CD4-positive, alpha-beta T cell treated with Interleukin-4 for 1 hour (primary cell): ENCODE results near the gene AP2A2.

Experiments used
- DNase-seq, 2 donors: peaks; one replicate each; pipeline ENCODE4 v3.0.0-alpha.2; 2020 to 2022

Gene AP2A2

DNA sequence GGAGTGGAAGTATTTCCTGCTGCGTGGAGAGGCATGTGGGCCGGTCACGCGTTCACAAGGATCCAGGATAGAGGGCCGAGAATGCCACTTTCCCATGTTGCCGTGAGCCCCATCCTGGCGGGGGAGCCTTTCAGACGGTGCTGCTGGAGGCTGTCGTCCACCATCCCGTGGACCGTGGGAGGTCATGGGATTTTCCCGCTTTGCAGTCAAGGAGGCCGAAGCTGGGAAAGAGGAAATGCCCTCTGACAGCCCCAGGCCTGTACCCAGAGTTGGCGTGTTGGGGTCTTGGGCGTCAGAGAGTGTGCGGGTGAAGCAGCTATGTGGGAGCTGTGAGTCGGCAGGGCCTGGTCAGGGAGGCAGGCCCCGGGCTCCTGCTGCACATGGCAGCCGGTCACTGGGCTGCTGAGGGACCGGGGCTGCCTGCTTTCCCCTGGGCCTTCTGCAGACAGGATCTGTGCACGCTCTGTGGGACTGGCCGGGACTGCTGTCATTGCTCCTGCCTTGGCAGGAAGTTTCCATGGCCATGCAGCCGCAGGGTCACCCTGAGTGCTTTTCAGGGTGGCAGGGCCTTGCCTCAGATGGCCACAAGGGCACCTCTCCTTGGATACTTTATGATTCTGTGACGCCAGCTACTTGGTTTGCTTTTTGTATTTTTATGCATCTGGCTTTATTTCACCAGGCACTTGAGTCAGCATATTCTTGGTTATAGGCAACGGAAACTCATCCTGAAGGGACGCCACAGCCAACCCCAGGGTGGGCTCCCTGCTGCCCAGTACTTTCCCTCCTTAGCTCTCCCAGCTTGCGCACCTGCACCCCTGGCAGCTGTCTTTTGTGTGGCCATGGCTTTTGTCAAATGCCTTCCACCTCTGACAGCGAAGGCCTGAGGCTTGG is 52.4 kb downstream of the AP2A2 start:
- DNase-seq, result no peak

DNA sequence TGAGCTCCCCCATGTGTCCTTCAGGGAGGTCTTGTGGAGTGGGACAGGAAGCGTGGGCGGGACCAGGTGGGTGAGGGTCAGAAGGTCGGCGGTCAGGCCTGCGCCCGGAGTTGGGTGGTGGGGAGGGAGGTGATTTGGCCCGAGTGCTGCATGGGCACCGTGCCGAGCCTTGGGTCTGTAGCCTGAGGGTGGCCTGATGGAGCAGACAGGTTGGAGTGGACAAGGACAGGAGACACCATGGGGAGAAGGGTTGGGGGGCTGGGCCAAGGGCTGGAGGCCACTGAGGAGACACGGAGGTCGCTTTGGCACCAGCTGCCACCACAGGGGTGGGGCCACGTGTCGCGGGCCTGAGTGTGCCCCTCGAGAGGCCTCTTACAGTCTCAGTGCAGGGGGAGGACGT is 53.1 kb downstream of the AP2A2 start:
- no peak for DNase-seq

DNA sequence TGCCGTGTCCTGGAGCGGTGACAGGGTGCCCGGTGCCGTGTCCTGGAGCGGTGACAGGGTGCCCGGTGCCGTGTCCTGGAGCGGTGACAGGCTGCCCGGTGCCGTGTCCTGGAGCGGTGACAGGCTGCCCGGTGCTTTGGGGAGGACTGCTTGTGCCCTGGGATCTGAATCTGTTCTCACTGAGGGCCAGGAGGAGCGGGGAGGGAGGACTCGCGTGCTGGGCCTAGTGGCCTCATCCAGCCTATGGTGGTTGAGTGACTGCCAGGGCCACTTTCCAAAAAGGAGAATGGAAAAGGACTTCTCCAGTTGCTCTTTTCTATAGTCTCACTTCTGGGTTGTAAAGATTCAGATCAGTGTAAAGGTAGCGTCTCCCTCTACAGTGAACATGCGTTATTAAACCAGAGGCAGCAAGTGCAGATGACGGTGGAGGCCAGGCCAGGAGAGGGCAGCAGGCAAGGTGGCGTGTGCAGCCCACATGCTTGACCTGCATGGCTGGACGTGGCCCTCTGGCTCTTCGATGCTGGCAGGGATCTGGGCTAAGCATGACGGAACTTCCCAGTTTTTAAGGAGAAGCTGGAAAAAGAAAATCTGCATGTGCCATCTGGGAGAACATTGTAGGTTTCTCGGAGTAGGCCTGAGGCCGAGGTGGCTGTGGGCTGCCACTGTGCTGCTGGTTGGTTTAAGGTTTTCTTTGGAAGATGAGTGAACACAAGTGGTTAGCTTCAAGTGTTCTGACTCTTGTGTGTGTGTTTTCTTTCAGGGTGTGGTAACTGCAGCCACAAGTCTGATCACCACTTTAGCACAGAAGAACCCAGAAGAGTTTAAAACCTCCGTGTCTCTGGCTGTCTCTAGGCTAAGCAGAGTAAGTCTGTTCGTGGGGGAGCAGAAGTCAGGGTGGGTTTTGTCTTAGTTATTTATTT is 55.0 kb downstream of the AP2A2 start:
- DNase-seq, result no peak

DNA sequence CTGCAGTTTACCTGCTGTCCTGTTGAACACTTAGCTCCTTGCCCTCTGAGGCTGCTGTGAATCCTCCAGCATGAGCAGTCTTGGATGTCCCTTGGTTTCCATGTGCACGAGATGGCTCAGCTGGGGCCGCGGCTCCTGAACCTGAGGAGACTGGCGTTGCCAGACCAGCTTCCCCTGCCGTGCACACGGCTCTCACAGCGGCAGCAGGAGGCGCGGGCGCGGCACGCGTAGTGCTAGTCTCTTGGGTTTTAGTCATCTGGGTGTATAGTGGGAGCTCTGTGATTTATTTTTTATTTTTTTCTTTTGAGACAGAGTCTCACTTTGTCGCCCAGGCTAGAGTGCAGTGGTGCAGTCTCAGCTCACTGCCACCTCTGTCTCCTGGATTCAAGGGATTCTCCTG is 56.1 kb downstream of the AP2A2 start:
- DNase-seq, result no peak

DNA sequence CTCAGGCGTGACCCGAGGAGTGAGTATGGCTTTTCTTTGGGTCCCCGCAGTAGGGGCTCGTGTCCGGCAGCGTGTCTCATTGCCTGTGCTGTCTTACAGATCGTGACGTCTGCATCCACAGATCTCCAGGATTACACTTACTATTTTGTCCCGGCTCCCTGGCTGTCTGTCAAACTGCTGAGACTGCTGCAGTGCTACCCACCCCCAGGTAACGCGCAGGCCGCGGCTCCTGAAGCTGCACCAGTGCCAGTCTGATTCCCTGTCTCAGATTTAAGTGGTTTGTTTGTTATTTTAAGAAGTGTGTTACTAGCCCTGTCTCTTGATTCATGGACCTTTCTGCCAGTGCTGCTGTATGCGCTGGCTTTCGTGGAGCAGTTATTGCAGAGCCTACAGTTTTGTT is 58.9 kb downstream of the AP2A2 start:
- DNase-seq, result no peak

DNA sequence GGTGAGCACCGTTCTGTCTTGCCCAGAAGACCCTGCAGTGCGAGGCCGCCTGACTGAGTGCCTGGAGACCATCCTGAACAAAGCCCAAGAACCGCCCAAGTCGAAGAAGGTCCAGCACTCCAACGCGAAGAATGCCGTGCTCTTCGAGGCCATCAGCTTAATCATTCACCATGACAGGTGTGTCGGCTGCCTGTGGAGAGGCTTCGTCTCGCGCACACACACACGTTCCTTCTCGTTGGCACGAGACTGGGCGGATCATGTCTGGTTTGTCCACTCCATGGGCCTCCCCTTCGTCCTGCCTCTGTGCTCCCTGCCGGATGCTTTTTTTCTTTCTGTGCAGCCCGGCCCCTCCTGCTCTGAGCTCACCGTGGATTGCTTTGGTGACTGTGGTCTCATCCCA is 59.7 kb downstream of the AP2A2 start:
- DNase-seq, result no peak

DNA sequence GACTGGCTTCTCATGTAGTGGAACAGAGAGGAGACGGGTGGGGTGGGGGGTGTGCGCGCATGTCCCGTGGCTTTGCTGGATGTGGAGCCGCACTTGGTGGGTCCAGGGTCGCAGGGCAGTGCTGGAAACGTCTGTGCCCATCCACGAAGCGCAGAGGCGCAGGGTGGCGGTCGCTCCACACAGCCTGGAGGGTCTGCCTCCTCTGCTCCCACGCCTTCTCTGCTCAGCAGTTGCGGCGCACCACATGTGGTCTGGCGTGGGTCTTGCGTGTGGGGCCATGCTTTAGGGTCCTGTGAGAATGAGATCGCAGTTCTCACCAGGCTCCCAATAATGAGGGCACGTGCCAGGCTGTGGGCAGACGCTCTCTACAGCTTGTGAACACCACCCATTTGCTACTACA is 60.2 kb downstream of the AP2A2 start:
- no peak for DNase-seq

DNA sequence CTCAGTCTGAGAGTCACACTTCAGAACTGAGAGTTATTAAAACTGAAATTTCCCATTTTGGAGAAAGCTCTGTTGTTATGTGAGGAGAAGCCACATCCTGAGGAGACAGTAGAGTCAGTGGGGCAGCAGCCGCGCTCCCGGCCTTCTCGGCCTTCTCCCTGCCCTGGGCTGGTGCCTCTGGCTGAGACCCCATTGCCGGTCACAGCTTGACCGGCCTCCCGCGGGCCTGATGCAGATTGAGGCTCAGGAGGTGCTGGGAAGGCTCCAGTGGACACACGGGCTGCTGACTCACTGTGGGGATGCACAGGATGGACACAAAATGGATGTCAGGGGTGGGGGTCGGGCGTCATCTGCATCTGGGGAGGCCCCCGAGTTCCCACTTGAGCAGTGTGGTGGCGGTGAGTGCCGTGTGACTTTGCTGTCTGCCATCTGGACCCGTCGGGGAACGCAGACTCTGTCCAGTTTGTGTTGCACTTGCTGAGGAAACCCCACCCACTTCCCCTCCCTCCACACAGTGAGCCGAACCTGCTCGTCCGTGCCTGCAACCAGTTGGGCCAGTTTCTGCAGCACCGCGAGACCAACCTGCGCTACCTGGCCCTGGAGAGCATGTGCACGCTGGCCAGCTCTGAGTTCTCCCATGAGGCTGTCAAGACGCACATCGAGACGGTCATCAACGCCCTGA is 60.7 kb downstream of the AP2A2 start:
- no peak for DNase-seq

DNA sequence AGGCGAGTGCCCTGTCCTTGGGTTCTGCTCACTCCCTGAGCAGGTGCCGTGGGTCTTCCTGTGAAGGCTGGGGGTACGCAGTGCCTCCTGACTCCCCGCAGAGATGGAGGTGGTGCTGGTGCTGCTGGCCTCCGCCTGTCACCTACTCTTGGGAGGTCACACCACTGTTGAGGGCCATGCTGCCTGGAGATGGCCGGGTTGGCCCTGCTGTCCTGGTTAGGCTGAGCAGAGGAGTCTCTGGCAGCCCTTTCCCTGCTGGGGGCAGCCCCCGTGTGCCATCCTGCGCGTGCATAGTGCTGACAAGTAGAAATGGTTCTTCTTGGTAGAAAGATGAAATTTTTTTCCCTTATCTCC is 61.3 kb downstream of the AP2A2 start:
- DNase-seq, result no peak

DNA sequence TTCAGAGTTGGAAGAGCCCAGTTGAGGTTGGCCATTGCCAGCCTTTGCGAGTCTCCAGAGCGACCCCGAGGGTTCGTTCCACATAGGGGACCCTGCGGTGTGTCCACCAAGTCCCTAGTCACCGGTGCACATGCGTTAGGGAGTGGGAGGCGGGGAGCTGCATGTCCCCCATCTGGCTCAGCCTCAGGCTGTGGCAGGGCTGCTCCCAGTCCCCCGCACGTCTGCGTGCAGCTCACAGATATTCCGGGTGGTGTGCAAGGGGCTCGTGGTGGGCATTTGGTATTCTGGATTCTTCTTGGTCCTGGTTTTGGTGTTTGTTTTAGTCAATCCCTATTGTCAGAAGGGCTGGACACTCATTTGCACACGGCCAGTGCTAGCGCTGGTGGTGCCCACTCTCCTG is 62.0 kb downstream of the AP2A2 start:
- no peak for DNase-seq

DNA sequence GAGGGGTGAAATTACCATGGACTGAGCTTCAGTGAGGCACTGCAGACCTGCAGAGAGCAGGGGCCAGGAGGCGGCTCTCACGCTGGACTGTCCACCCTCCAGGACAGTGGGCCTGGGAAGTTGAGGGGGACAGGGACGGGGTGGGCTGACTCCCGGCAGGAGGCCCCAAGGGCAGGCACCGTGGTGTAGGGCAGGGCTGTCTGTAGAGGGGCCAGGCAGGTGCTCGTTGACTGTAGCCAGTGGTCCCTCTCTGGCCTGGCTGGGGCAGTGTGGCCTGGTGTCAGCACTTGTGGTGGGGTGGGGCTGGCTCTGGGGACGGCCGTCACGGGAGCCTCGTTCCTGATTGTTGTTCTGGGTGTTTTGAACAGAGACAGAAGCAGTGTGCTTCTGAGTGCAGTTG is 64.4 kb downstream of the AP2A2 start:
- no peak for DNase-seq

DNA sequence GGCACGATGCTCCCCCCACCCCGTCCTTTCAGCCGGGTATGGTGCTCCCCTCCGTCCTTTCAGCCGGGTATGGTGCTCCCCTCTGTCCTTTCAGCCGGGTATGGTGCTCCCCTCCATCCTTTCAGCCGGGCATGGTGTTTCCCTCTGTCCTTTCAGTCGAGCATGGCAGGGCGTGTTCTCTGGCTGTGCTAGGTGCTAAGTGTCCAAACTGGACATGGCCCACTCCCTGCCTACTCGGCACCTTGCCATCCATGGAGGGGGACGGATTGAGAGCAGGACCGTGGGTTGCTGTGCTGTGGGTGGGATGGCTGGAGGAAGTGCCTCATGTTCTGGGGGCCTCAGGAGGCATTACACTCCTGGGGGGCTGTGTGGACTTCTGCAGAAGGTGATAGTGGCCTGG is 65.4 kb downstream of the AP2A2 start:
- no peak for DNase-seq

DNA sequence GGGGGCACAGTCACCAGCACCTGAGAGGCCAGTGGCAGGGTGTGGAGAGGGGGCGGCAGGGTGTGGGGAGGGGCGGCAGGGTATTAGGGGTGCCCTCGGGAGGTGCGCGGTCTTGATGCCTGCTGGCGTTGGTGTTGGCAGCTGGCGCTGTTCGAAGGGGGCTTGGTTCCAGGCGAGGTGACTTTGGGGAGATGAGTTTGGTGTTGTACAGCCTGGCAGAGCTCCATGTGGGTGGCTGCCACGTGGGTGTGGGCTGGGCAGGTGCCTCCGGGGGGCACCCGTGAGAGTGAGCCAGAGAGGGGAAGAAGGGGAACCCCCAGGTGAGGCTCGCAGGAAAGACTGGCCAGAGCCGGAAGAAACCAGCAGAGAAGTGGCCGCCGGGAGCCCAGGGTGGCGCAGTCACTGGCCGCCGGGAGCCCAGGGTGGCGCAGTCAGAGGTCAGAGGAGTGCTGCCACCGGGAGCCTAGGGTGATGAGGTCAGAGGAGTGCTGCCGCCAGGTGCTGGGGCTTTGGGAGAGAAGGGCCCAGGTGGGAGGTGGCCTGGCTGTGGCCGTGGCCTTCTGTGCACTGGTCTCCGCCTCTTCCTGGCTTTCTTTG is 66.1 kb downstream of the AP2A2 start:
- no peak for DNase-seq

DNA sequence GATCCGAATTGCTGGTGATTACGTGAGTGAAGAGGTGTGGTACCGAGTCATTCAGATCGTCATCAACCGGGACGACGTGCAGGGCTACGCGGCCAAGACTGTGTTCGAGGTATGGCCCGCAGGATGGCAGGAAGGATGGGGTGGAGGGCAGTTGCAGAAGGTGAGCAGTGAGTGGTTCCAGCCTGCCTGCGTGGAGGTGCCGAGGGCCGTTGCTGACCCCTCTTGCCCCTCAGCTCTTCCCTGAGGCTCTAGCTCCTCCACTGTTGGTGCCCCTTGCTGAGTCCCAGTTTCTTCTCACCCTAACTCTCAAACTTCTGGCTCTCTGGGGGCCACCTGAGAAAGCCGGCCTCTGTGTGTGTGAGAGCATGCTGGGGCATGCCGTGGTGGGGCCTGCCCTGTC is 66.9 kb downstream of the AP2A2 start:
- no peak for DNase-seq

DNA sequence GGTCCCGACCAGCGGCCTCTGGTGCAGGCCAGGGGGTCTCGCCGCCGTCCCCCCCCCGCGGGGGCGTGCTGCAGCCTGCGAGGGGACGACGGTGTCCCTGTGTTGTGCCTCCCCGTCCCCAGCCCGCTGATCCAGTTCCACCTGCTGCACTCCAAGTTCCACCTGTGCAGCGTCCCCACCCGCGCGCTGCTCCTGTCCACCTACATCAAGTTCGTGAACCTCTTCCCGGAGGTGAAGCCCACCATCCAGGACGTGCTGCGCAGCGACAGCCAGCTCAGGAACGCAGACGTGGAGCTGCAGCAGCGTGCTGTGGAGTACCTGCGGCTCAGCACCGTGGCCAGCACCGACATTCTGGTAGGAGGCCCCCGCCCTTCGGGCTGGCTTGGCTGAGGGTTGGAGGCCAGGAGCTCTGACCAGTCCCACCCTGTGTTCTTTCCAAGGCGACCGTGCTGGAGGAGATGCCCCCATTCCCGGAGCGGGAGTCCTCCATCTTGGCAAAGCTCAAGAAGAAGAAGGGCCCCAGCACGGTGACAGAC is 68.0 kb downstream of the AP2A2 start:
- no peak for DNase-seq

DNA sequence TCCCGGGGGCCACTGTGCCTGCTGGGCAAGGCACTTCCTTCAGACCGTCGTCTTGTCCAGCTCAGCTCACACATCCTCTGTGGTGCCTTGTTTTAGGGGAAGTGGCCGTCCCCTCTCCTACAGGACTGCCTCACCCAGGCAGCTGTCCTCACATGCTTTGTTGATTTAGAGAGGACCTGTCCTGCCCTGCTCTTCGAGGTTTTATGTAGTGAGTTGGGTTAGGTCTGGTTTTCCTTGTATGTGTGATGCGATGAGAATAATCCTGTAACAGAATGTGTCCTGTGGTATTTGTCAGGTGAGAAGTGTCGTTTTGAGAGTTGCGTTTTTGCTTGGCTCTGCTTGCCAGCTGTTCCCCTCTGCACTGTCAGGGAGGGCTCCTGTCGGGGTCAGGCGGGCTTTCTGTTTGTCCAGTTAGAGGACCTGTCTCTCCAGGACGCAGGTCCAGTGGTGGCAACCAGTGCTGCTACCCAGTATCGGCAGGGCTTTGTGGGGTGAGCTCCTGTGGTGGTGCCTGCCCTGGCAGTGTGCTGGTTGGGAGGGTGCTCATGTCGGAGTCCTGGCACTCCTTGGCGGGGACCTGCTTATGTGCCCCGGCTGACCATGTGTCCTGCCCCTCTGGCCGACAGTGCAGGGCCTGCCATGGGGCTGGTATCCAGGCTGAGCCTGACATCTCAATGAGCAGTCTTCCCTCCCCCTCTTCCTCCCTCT is 69.5 kb downstream of the AP2A2 start:
- no peak for DNase-seq

DNA sequence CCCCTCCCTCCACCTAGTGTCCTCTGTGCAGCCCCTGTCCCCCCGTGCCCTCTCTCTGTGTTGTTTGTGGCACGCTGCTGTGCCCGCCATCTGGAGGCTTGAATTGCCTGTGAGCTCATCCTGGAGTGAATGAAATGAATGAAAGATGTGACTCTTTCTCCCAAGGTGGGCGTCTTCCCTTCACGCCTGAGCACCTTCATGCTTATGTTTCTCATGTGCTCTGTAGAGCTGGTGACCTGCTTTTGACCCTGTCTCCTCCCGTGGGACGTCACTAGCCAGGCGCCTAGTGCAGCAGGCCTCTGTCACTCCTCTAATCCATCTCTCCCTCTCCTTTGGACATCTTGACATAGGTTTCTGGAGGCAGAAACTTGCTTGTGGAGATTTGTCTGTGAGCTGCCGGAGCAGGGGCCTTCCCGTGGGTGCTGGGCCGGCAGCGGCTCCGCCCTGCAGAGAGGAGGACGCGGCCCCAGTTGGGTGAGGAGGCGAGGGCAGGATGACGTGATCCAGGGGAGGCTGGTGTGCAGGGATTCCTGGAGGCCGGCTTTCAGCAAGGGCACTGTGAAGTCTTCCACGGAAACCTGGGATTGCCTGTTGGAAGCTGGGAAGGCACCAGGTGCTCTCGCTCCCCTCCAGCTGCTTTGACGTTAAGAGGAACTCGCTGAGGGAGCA is 70.2 kb downstream of the AP2A2 start:
- no peak for DNase-seq

DNA sequence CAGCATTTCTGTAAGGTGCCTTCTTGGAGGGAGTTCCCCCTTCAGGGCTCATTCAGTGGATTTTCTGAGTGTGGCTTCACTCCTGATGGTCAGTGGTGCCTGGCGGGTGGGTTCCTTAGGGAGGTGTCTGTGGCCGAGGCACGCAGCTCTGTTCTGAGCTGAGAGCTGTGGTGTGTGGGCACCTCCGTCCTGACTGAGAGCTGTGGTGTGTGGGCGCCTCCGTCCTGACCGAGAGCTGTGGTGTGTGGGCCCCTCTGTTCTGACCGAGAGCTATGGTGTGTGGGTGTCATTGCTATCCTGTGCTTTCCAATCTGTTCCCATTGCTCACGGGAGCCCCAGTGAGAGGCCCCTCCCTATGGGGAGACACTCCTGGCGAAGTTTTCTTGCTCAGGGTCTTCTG is 71.0 kb downstream of the AP2A2 start:
- DNase-seq, result no peak

DNA sequence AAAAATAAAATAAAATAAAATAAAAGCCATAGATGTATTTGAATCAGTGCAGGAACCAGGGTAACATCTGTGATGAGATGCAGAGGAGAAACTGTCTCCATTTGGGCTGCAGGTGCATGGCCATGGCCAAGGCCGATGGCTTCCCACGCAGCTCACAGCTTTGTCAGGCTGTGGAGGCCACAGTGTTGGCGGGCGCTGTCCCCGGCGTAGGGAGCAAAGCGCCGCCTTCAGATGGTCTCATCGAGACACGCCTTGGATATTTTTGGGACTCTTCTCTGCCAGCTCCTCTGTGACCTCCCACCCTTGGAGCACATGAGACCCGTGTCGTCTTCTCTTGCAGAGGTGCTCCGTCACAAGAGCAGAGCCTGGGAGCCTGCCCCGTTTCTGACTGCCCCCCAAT is 72.2 kb downstream of the AP2A2 start:
- DNase-seq, result no peak

DNA sequence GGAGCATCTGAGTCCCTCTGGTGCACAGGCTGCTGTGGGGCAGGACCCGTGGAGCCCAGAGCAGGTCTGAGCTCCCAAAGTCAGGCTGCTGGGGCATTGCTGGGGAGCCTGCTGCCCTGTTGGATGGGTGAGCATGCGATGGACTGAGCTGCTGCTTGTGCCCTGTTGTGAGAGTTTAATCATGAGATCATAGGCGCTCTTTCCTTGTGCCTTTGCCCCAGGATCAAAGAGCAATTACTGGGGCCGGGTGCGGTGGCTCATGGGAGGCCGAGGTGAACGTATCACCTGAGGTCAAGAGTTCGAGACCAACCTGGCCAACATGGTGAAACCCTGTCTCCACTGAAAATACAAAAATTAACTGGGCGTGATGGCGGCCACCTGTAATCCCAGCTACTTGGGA is 73.3 kb downstream of the AP2A2 start:
- DNase-seq, result no peak
